ENCODE results near the gene MSRB1.

Gene MSRB1

DNA sequence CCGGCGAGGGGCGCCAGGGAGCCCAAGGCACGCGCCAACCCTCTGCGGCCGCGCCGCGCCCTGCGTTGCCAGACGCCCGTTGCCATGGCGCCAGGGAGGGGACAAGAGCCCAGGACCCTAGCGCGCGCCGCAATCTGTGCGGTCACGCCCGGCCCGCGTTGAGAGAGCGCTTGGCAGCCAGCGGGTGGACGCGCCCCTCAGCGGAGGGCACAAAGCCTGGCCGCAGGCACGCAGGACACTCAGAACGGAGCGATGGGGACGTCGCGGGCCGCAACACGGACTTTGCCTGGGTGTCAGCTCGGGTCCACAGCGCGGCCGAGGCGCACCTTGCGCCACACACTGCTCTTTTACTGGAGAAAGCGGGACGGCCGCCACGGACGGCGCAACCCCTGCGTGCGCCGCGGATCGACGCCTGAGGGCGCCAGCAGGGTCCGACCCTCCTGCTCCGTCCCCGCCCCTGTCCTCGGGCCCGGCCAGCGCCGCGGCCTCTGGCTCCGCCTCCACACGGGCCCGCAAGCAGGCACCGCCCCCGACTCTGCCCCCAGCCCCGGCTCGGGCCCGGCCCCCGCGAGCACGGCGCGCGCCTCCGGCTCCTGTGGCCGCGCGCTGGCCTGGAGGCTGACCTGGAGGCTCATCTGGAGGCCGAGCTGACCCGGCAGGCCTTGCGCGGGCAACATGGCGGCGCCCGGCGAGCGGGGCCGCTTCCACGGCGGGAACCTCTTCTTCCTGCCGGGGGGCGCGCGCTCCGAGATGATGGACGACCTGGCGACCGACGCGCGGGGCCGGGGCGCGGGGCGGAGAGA is 40.7 kb upstream of the MSRB1 start, which contains the start of gene GFER:
Gene GFER (plus strand): TSS at position 650 of the 803 bp plus-strand sequence. CDS start 26 bp downstream, at position 676.
- TF ChIP-seq, protein P1, sequence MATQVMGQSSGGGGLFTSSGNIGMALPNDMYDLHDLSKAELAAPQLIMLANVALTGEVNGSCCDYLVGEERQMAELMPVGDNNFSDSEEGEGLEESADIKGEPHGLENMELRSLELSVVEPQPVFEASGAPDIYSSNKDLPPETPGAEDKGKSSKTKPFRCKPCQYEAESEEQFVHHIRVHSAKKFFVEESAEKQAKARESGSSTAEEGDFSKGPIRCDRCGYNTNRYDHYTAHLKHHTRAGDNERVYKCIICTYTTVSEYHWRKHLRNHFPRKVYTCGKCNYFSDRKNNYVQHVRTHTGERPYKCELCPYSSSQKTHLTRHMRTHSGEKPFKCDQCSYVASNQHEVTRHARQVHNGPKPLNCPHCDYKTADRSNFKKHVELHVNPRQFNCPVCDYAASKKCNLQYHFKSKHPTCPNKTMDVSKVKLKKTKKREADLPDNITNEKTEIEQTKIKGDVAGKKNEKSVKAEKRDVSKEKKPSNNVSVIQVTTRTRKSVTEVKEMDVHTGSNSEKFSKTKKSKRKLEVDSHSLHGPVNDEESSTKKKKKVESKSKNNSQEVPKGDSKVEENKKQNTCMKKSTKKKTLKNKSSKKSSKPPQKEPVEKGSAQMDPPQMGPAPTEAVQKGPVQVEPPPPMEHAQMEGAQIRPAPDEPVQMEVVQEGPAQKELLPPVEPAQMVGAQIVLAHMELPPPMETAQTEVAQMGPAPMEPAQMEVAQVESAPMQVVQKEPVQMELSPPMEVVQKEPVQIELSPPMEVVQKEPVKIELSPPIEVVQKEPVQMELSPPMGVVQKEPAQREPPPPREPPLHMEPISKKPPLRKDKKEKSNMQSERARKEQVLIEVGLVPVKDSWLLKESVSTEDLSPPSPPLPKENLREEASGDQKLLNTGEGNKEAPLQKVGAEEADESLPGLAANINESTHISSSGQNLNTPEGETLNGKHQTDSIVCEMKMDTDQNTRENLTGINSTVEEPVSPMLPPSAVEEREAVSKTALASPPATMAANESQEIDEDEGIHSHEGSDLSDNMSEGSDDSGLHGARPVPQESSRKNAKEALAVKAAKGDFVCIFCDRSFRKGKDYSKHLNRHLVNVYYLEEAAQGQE (IDR thresholded peaks at IDR 0.05; ENCODE audit: low read depth), result no peak
- TF ChIP-seq, protein P2, sequence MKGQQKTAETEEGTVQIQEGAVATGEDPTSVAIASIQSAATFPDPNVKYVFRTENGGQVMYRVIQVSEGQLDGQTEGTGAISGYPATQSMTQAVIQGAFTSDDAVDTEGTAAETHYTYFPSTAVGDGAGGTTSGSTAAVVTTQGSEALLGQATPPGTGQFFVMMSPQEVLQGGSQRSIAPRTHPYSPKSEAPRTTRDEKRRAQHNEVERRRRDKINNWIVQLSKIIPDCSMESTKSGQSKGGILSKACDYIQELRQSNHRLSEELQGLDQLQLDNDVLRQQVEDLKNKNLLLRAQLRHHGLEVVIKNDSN (IDR thresholded peaks at IDR 0.05), result no peak
- TF ChIP-seq TCF12 (IDR thresholded peaks at IDR 0.05; ENCODE audit: low read depth) (0 out of 2 replicates have a peak, but pooled peaks have one; percentile 24), TEAD4 (IDR thresholded peaks at IDR 0.05) (no peak; the same call in 1 of the 2 replicates), EP300 (IDR thresholded peaks at IDR 0.05; ENCODE audit: borderline replicate concordance) (0 out of 2 replicates have a peak, but pooled peaks have one; percentile 15), NFIC (IDR thresholded peaks at IDR 0.05) (no peak), TAF1 (IDR thresholded peaks at IDR 0.05; ENCODE audit: low read depth) (peak; percentile 84; the same call in 1 of the 2 replicates), EGR1 (IDR thresholded peaks at IDR 0.05) (0 out of 2 replicates have a peak, but pooled peaks have one; percentile 29), FOXM1 (IDR thresholded peaks at IDR 0.05; ENCODE audit: borderline replicate concordance, low read depth) (no peak), CEBPB (IDR thresholded peaks at IDR 0.05) (no peak), ZBTB7A (IDR thresholded peaks at IDR 0.05; ENCODE audit: low read depth) (peak; percentile 91), RAD21 (IDR thresholded peaks at IDR 0.05; ENCODE audit: low read depth) (no peak; the same call in 1 of the 2 replicates), CREB1 (IDR thresholded peaks at IDR 0.05; ENCODE audit: low read depth) (no peak), YY1 (IDR thresholded peaks at IDR 0.05; ENCODE audit: low read depth) (peak; percentile 96)
- TF ChIP-seq, protein P3, sequence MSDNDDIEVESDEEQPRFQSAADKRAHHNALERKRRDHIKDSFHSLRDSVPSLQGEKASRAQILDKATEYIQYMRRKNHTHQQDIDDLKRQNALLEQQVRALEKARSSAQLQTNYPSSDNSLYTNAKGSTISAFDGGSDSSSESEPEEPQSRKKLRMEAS (IDR thresholded peaks at IDR 0.05), result peak; percentile 32

DNA sequence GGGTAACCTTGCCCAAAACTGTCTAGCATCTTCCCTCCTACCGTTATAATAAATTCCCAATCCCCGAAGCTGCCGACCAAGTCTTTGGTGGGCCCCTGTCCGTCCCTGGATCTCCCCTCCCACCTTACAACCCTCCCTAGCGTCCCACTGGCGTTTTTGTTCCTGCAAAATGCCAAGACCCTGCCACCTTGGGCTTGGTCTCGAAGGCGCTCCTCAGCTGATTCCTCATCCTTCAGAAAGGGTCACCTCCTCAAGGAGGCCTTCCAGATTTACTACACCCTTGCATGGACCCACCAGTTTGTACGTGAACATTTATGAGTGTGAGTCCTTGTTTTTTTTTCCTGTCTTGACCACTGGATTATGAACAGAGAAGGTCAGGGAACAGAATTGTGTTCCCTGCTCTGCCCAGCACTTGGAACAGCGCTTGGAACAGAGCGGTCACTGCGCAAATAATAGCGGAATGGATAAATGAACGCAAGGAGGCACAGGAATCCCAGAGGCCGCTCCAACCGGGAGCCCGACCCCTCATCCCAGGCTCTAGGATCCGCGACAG is 40.1 kb upstream of the MSRB1 start:
- TF ChIP-seq, protein P3 (IDR thresholded peaks at IDR 0.05), result no peak
- TF ChIP-seq FOXM1 (IDR thresholded peaks at IDR 0.05; ENCODE audit: borderline replicate concordance, low read depth) (no peak), EP300 (IDR thresholded peaks at IDR 0.05; ENCODE audit: borderline replicate concordance) (no peak), TCF12 (IDR thresholded peaks at IDR 0.05; ENCODE audit: low read depth) (no peak), CREB1 (IDR thresholded peaks at IDR 0.05; ENCODE audit: low read depth) (no peak), NFIC (IDR thresholded peaks at IDR 0.05) (no peak), EGR1 (IDR thresholded peaks at IDR 0.05) (no peak), YY1 (IDR thresholded peaks at IDR 0.05; ENCODE audit: low read depth) (no peak), TAF1 (IDR thresholded peaks at IDR 0.05; ENCODE audit: low read depth) (no peak), ZBTB7A (IDR thresholded peaks at IDR 0.05; ENCODE audit: low read depth) (no peak), RAD21 (IDR thresholded peaks at IDR 0.05; ENCODE audit: low read depth) (no peak), CEBPB (IDR thresholded peaks at IDR 0.05) (no peak), TEAD4 (IDR thresholded peaks at IDR 0.05) (no peak)
- TF ChIP-seq, protein P1 (IDR thresholded peaks at IDR 0.05; ENCODE audit: low read depth), result no peak
- TF ChIP-seq, protein P2 (IDR thresholded peaks at IDR 0.05), result no peak

DNA sequence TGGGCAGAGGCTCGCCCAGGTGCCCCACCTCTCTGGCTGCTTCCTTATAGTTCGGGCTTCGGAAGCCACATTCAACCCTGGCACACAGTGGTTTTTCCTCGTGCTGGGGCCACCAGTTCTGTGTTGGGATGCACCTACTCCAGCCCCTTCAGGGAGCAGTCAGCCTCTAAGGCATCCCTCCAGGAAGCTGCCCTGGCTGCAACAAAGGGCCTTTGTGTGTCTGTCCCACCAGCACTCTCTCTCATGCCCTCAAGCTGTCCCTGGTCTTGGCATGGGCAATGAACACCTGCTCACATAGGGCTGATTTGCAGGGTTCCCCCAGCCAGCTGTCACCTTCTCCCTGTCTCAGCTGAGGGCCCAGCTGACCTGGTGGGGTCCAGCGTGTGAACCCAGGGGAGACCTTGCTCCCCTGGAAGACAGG is 39.0 kb upstream of the MSRB1 start:
- no peak for TF ChIP-seq ZBTB7A (IDR thresholded peaks at IDR 0.05; ENCODE audit: low read depth)
- no peak for TF ChIP-seq CREB1 (IDR thresholded peaks at IDR 0.05; ENCODE audit: low read depth)
- TF ChIP-seq, protein P3 (IDR thresholded peaks at IDR 0.05), result no peak
- no peak for TF ChIP-seq FOXM1 (IDR thresholded peaks at IDR 0.05; ENCODE audit: borderline replicate concordance, low read depth)
- no peak for TF ChIP-seq RAD21 (IDR thresholded peaks at IDR 0.05; ENCODE audit: low read depth)
- TF ChIP-seq TCF12 (IDR thresholded peaks at IDR 0.05; ENCODE audit: low read depth), result no peak
- TF ChIP-seq TAF1 (IDR thresholded peaks at IDR 0.05; ENCODE audit: low read depth), result no peak
- TF ChIP-seq EGR1 (IDR thresholded peaks at IDR 0.05), result no peak
- no peak for TF ChIP-seq EP300 (IDR thresholded peaks at IDR 0.05; ENCODE audit: borderline replicate concordance)
- TF ChIP-seq NFIC (IDR thresholded peaks at IDR 0.05), result no peak
- no peak for TF ChIP-seq TEAD4 (IDR thresholded peaks at IDR 0.05)
- TF ChIP-seq, protein P1 (IDR thresholded peaks at IDR 0.05; ENCODE audit: low read depth), result no peak
- TF ChIP-seq YY1 (IDR thresholded peaks at IDR 0.05; ENCODE audit: low read depth), result no peak
- TF ChIP-seq CEBPB (IDR thresholded peaks at IDR 0.05), result no peak
- TF ChIP-seq, protein P2 (IDR thresholded peaks at IDR 0.05), result no peak

Data from Ishikawa (cell line).